Left forelimb (tissue), 1 donor: ENCODE data around the gene ASB18.
"Not testable (repeated sequence)": the region's sequence is repeated elsewhere in the genome, so short reads cannot be mapped to it uniquely, and the experiment has no call there.

Source experiments
- DNase-seq: peaks from one replicate; pipeline ENCODE4 v3.0.0-alpha.2; 2018; ENCODE audit warnings: low spot score

The ASB18 gene

DNA sequence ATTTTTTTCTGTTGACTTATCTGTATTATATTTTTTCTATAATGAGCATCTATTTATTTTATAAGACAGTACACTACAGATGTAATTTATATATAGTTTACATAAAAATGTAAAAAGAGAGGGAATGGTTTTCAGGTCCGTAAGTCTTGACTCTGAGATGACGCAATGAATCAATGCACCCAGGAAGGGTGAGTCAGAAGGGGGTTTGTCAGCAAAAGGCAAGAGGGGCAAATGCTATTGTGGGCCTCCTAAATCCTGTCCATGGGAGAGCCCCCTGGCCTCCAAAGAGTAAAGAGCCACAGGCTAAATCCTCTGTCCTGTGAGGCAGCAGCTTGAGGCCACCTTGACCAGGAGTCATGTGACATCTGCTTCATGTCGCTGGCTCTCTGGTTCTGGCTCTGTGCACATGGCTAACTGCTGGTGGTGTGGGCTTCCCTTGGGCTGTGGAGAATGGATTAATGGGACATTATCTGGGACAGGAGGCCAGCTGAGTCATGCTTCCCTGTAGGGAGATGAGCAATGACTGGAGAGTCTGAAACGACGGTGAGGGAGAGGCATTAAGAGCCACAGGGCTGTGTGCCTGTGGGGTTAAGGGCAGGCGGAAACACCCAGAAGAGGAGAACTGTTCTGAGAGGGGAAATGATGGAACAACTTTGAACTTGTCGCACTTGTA is 22.8 kb upstream of the ASB18 start:
- no peak for DNase-seq

GRCh38 chr2:236284208-236284607 is 20.0 kb upstream of the ASB18 start:
- no peak for DNase-seq

DNA sequence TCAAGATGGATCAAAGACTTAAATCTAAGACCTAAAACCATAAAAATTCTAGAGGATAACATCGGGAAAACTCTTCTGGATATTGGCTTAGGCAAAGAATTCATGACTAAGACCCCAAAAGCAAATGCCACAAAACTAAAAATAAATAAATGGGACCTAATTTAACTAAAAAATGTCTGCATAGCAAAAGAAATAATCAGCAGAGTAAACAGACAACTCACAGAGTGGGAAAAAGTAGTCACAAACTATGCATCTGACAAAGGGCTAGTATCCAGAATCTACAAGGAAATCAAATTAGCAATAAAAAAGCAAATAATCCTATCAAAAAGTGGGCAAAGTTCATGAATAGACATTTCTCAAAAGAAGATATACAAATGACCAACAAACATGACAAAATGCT is 18.2 kb upstream of the ASB18 start:
- DNase-seq = no peak

- no peak for DNase-seq
These were observed 17.2 kb upstream of the ASB18 start for GRCh38 chr2:236281423-236281822.

- DNase-seq = no peak
These were observed 8.9 kb upstream of the ASB18 start for GRCh38 chr2:236273126-236273525.

DNA sequence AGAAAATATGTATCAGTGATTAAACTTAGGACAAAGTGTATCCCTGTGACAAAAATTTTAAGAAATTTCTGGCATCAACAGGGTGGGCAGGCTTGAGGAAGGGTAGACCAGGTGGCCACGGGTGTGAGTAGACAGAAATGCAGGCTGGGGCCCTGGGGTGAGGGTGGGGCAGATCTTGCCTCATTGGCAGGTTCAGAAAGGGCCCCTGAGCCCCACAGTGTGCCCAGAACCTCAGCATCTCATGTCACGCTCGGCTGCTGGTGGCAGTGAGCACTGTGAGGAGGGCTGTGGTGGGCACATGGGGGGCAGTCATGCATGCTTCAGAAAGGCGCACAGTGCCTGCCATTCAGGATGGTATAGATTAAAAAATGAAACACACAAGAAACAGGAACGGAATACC is 7.6 kb upstream of the ASB18 start:
- DNase-seq = no peak

GRCh38 chr2:236269876-236270275 is 5.7 kb upstream of the ASB18 start:
- not testable (repeated sequence) for DNase-seq

- DNase-seq = no peak
These were observed 1.5 kb upstream of the ASB18 start for GRCh38 chr2:236265675-236266074.

DNA sequence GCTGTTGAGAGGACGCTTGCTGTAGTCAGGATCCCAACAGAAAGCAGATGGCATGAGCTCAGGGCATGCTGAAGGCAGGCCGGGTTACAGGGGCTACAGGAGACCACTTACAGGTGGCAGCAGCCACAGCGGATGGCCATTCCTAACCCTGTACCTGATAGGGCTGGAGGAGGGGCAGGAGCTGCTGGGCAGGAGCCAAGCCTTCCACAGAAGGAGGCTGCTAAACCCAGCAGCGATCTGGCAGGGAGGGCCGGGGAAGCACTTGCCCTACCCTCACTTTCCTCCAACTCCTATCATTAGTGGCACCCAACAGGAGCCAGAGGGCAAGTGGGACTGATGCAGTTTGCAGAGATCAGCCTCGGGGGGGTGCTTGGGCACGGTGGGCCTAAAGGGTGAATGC is 2.0 kb downstream of the ASB18 start:
- no peak for DNase-seq

DNA sequence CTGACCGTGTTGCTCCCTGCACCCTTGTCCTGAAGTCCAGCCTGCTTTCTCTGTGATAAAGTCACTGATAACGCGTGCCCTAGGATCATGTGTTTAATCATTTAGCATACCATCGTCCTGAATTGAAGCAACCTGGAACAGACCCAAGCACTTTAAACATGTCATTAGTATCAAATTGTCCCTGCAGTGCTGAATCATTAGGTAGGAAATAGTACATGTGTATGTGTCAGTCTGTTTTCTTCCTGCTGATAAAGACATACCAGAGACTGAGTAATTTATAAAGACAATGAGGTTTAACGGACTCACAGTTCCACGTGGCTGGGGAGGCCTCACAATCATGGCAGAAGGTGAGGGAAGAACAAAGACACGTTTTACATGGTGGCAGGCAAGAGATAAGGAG is 2.8 kb downstream of the ASB18 start:
- no peak for DNase-seq

GRCh38 chr2:236259371-236259770 is 4.8 kb downstream of the ASB18 start:
- no peak for DNase-seq

- DNase-seq = no peak
These were observed 6.6 kb downstream of the ASB18 start for GRCh38 chr2:236257575-236257974.

GRCh38 chr2:236257136-236257535 is 7.1 kb downstream of the ASB18 start:
- no peak for DNase-seq

GRCh38 chr2:236256366-236256985 is 7.7 kb downstream of the ASB18 start:
- no peak for DNase-seq

- DNase-seq = no peak
These were observed 9.5 kb downstream of the ASB18 start for GRCh38 chr2:236254674-236255073.

- DNase-seq = no peak
These were observed 10.2 kb downstream of the ASB18 start for GRCh38 chr2:236254001-236254400.

DNA sequence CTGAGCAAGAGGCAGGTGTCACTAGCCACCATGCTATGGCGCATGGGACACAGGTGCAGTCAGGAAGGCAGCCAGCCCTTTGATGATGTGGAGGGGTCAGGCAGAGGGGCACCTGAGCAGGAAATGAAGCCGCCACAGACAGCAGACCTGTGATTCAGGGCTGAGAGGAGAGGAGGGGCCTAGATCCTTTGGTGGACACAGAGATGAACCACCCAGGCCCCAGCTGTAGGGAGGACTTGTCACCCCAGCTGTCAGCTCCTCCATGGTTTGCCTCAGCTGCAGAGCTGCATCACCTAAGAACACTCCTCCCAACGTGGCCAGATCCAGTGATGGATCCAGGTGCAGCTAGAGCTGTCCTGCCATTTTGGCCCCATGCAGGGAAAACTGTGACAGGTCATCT is 11.6 kb downstream of the ASB18 start:
- no peak for DNase-seq

DNA sequence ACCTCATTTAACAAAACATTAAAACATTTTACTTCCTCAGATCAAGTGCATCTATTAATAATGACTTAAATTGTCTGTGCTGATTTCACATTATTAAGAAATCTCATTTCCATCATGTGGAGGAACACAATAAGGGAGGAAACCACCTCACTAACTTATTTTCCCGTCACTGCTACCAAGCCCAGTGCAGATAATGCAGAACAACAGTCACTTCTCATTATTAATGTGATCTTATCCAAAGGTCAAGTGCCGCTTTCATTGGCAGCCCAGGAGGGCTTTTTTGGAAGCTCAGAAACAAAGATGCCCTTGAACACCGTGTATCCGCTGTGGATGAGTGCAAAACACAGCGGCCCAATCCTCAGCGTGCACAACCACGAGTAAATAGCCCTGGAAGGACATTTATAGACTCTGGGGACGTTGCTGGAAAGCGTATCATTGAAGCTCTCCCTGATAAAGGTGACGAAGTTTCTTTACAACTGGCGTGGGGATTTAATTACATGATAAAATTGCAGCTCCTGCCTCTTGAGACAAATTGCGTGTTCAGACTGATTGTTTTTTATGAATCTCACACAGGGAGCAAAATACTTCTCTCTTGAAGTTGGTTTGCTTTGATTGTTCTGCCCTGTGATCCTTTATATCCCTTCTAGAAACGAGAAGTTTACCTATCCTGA is 13.2 kb downstream of the ASB18 start:
- DNase-seq = no peak

- no peak for DNase-seq
These were observed 13.9 kb downstream of the ASB18 start for GRCh38 chr2:236250286-236250685.

- DNase-seq = no peak
These were observed 15.1 kb downstream of the ASB18 start for GRCh38 chr2:236249066-236249465.

- DNase-seq = no peak
These were observed 17.4 kb downstream of the ASB18 start for GRCh38 chr2:236246711-236247246.

- no peak for DNase-seq
These were observed 19.9 kb downstream of the ASB18 start for GRCh38 chr2:236244256-236244655.

GRCh38 chr2:236242057-236242495 is 22.1 kb downstream of the ASB18 start:
- DNase-seq = no peak
